Osteocyte (in vitro differentiated cells): ENCODE results near the gene SLC25A24. TPM values are rescaled to one million over a fixed set of nuclear protein-coding genes. Genes with fewer than 3 reads are reported as not detected.
"Not testable (repeated sequence)": the region's sequence is repeated elsewhere in the genome, so short reads cannot be mapped to it uniquely, and the experiment has no call there.

Source experiments
- DNase-seq: peaks from one replicate; pipeline ENCODE4 v3.0.0; 2021; ENCODE audit warnings: mixed read lengths; ENCODE audit not compliant: unreplicated experiment; ENCODE audit errors: extremely low spot score
- H3K27ac Mint-ChIP-seq: one replicate; pipeline ENCODE4 v1.8.0; 2021; ENCODE audit warnings: mild to moderate bottlenecking, mixed read lengths; ENCODE audit not compliant: unreplicated experiment
- H3K27me3 Mint-ChIP-seq: one replicate; pipeline ENCODE4 v1.8.0; 2021; ENCODE audit warnings: mixed read lengths; ENCODE audit not compliant: unreplicated experiment
- H3K36me3 Mint-ChIP-seq: one replicate; pipeline ENCODE4 v1.8.0; 2021; ENCODE audit warnings: mixed read lengths; ENCODE audit not compliant: unreplicated experiment
- H3K4me1 Mint-ChIP-seq: one replicate; pipeline ENCODE4 v1.8.0; 2021; ENCODE audit warnings: mixed read lengths; ENCODE audit not compliant: unreplicated experiment
- H3K4me3 Mint-ChIP-seq: one replicate; pipeline ENCODE4 v1.8.0; 2021; ENCODE audit warnings: mild to moderate bottlenecking, moderate library complexity, mixed read lengths; ENCODE audit not compliant: unreplicated experiment
- H3K9me3 Mint-ChIP-seq: one replicate; pipeline ENCODE4 v1.8.0; 2021; ENCODE audit warnings: mixed read lengths; ENCODE audit not compliant: unreplicated experiment
- total RNA-seq: library from RNA; stranded (reverse); gene quantifications from 2 replicates; pipeline ENCODE4 v1.2.1, GENCODE V29; 2021
- TF ChIP-seq, protein P1 (sequence below): fragments of 200-600 bp; sonication (generic); IDR thresholded peaks from 2 replicates; pipeline ENCODE4 v1.5.0; 2021; ENCODE audit warnings: antibody characterized with exemption, mild to moderate bottlenecking, moderate library complexity

The SLC25A24 gene
- total RNA-seq, 1 donor from 2014 or later: 41.3 TPM

DNA sequence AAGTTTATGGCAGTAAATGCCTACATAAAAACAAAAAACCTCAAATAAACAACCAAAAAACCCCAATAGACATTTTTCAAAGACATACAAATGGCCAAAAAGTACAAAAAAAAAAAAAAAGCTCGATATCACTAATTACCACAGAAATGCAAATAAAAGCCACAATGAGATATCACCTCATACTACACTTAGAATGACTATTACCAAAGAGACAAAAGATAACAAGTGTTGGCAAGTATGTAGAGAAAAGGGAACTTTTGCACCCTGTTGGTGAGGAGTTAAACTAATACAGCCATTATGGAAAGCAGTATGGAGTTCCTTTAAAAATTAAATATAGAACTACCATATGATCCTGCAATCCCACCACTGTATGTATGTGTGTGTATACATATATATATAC is 21.1 kb downstream of the SLC25A24 start:
- Mint-ChIP-seq H3K27ac (no peak overlapping the region), H3K36me3 (peaks cover 72% of the 10 kb centered on the region), H3K4me1 (peaks cover 17% of the 10 kb centered on the region), H3K27me3 (no peaks in the 10 kb centered on the region), H3K9me3 (no peaks in the 10 kb centered on the region), H3K4me3 (no peak overlapping the region)
- no peak for DNase-seq
- TF ChIP-seq, protein P1, sequence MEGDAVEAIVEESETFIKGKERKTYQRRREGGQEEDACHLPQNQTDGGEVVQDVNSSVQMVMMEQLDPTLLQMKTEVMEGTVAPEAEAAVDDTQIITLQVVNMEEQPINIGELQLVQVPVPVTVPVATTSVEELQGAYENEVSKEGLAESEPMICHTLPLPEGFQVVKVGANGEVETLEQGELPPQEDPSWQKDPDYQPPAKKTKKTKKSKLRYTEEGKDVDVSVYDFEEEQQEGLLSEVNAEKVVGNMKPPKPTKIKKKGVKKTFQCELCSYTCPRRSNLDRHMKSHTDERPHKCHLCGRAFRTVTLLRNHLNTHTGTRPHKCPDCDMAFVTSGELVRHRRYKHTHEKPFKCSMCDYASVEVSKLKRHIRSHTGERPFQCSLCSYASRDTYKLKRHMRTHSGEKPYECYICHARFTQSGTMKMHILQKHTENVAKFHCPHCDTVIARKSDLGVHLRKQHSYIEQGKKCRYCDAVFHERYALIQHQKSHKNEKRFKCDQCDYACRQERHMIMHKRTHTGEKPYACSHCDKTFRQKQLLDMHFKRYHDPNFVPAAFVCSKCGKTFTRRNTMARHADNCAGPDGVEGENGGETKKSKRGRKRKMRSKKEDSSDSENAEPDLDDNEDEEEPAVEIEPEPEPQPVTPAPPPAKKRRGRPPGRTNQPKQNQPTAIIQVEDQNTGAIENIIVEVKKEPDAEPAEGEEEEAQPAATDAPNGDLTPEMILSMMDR: no peak

DNA sequence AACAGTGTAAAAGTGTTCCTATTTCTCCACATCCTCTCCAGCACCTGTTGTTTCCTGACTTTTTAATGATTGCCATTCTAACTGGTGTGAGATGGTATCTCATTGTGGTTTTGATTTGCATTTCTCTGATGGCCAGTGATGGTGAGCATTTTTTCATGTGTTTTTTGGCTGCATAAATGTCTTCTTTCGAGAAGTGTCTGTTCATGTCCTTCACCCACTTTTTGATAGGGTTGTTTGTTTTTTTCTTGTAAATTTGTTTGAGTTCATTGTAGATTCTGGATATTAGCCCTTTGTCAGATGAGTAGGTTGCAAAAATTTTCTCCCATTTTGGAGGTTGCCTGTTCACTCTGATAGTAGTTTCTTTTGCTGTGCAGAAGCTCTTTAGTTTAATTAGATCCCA is 37.7 kb downstream of the SLC25A24 start:
- not testable (repeated sequence) for H3K4me3 Mint-ChIP-seq, DNase-seq, H3K27me3 Mint-ChIP-seq, H3K4me1 Mint-ChIP-seq, H3K9me3 Mint-ChIP-seq, H3K27ac Mint-ChIP-seq
- peaks cover 20% of the 10 kb centered on the region for H3K36me3 Mint-ChIP-seq

DNA sequence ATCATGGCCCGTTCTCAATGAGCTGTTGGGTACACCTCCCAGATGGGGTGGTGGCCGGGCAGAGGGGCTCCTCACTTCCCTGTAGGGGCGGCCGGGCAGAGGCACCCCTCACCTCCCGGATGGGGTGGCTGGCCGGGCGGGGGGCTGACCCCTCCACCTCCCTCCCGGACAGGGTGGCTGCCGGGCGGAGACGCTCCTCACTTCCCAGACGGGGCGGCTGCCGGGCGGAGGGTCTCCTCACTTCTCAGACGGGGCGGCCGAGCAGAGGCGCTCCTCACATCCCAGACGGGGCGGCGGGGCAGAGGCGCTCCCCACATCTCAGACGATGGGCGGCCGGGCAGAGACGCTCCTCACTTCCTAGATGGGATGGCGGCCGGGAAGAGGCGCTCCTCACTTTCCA is 40.2 kb downstream of the SLC25A24 start:
- H3K4me3 Mint-ChIP-seq, H3K4me1 Mint-ChIP-seq, H3K9me3 Mint-ChIP-seq, H3K27me3 Mint-ChIP-seq, H3K27ac Mint-ChIP-seq, DNase-seq: not testable (repeated sequence)
- peaks cover 26% of the 10 kb centered on the region for H3K36me3 Mint-ChIP-seq

DNA sequence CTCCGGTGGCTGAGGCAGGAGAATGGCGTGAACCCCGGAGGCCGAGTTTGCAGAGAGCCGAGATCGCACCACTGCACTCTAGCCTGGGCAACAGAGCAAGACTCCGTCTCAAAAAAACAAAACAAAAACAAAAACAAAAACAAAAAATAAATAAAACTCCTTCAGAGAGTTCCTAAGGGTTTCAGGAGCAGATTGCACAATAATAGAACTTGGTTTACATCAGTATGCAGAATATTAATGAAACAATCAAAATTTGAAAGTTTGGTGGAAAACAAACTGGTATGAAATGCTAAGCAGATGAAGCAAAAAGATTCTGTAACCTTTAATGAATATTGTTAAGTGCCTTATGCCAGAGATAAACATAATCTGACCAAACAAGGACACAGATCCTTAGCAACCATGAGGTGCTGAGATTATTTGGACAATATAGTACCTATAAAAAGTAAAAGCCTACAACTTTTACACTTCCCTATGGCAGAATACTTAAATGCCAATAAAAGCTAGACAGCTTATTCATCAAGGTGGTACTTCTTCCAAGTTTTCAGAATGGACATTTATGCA is 41.2 kb downstream of the SLC25A24 start:
- Mint-ChIP-seq H3K36me3 (peaks cover 34% of the 10 kb centered on the region), H3K4me3 (no peak overlapping the region), H3K9me3 (no peaks in the 10 kb centered on the region), H3K27me3 (no peaks in the 10 kb centered on the region), H3K4me1 (no peaks in the 10 kb centered on the region), H3K27ac (no peak overlapping the region)
- no peak for DNase-seq
- TF ChIP-seq, protein P1: no peak

DNA sequence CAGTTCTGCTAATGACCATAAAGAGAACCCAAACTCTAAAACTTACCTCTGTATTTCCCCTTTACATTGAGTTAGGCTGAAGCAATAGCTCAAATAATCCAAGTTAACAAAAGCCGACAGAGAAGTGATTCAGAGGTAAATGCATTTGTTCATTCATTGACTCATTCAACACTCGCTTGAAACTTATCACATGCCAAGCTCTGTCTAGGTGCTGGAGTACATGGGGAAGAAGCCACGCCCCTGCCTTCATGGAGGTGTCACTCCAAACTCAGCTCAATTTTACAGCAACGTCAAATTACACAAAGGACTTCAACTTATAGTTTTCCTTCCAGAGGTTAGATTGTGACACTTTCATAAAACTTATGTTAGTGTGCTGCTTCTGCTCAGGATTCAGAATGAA is 45.8 kb downstream of the SLC25A24 start:
- H3K27ac Mint-ChIP-seq: no peak overlapping the region
- H3K9me3 Mint-ChIP-seq: no peaks in the 10 kb centered on the region
- H3K36me3 Mint-ChIP-seq: peaks cover 29% of the 10 kb centered on the region
- no peak for DNase-seq
- H3K4me1 Mint-ChIP-seq: no peaks in the 10 kb centered on the region
- H3K27me3 Mint-ChIP-seq: no peaks in the 10 kb centered on the region
- H3K4me3 Mint-ChIP-seq: no peak overlapping the region
- TF ChIP-seq, protein P1: no peak

DNA sequence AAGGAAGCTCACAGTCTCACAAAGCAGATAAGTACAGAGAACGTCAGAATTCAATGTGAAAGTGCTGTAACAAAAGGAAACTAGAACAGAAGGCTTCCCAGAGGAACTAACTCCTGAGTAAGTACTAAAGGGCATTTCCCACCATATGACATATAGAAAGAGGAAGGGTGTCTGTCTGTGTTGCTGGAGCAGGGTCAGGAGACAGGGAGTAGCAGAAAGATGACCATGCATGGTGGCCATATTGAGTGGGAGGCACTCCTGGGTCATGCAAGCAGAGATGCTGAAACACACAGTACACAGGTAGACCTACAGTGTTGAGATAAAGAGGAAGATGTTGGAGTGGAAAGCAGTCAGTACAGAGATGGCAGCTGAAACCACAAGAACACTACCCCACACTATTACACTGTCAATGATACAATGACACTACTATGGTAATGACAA is 47.3 kb downstream of the SLC25A24 start:
- TF ChIP-seq, protein P1: no peak
- Mint-ChIP-seq H3K36me3 (peaks cover 41% of the 10 kb centered on the region), H3K27ac (no peak overlapping the region)

More for the DNA sequence above, 47.3 kb downstream of the SLC25A24 start:
- Mint-ChIP-seq H3K4me1 (no peaks in the 10 kb centered on the region), H3K4me3 (no peak overlapping the region), H3K9me3 (no peaks in the 10 kb centered on the region), H3K27me3 (no peaks in the 10 kb centered on the region)
- no peak for DNase-seq
